K562 (cell line): ENCODE data around the gene PHTF2. TPM values are rescaled to one million over a fixed set of nuclear protein-coding genes. Genes with fewer than 3 reads are reported as not detected.

Experiments
- ARID3A ChIP-seq: IDR thresholded peaks from 2 replicates; pipeline ENCODE4 v1.6.1; 2012; ENCODE audit warnings: low read depth, low read length, improper control_type of control experiment, borderline replicate concordance
- CHD4 ChIP-seq: fragments of 200-600 bp; sonication (generic); IDR thresholded peaks from 3 replicates; pipeline ENCODE4 v1.6.1; 2012; ENCODE audit warnings: low read depth, mild to moderate bottlenecking, mixed read lengths, low read length, inconsistent platforms; ENCODE audit not compliant: insufficient read depth, insufficient replicate concordance, poor library complexity, severe bottlenecking
- FOXO4 ChIP-seq: fragments of 450-650 bp; formaldehyde crosslinking; IDR thresholded peaks from 2 replicates; pipeline ENCODE4 v1.4.0; 2020; ENCODE audit warnings: mild to moderate bottlenecking, moderate library complexity
- GTF2B ChIP-seq: IDR thresholded peaks from 2 replicates; pipeline ENCODE4 v1.6.1; 2011; ENCODE audit not compliant: insufficient read length; ENCODE audit errors: extremely low read depth
- HNRNPH1 ChIP-seq: fragments of 200-400 bp; formaldehyde crosslinking; optimal IDR thresholded peaks from 2 replicates; pipeline ENCODE3; 2017; ENCODE audit warnings: low read depth, mild to moderate bottlenecking, low read length, moderate library complexity
- KLF13 ChIP-seq: fragments of 450-650 bp; IDR thresholded peaks from 2 replicates; pipeline ENCODE4 v1.6.1; 2016; ENCODE audit warnings: missing genetic modification characterization, low read depth, mild to moderate bottlenecking, missing compliant biosample characterization, moderate library complexity, borderline replicate concordance
- MCM3 ChIP-seq: fragments of 450-650 bp; IDR thresholded peaks from 2 replicates; pipeline ENCODE4 v1.6.1; 2016
- MITF ChIP-seq: IDR thresholded peaks from 2 replicates; pipeline ENCODE4 v1.6.1; 2014; ENCODE audit warnings: antibody characterized with exemption
- NBN ChIP-seq: fragments of 450-650 bp; IDR thresholded peaks from 2 replicates; pipeline ENCODE4 v1.6.1; 2016; ENCODE audit warnings: low read depth, mild to moderate bottlenecking
- NKRF ChIP-seq: fragments of 450-650 bp; IDR thresholded peaks from 2 replicates; pipeline ENCODE4 v1.6.1; 2016; ENCODE audit warnings: borderline replicate concordance
- PYGO2 ChIP-seq: fragments of 450-650 bp; IDR thresholded peaks from 2 replicates; pipeline ENCODE4 v1.6.1; 2016; ENCODE audit warnings: mild to moderate bottlenecking, missing genetic modification characterization, moderate library complexity, missing compliant biosample characterization
- RCOR1 ChIP-seq, 2 experiments: IDR thresholded peaks; 2 replicates each; pipeline ENCODE4 v1.6.1; 2012; ENCODE audit warnings: low read depth in 2 of 2, low read length in 2 of 2, borderline replicate concordance in 1 of 2, improper control_type of control experiment in 1 of 2
- SFPQ ChIP-seq: fragments of 200-400 bp; formaldehyde crosslinking; IDR thresholded peaks from 2 replicates; pipeline ENCODE4 v1.6.1; 2017; ENCODE audit warnings: mild to moderate bottlenecking, low read depth, low read length, moderate library complexity
- TEAD4 ChIP-seq, 2 experiments: sonication (generic) in 1 of 2; formaldehyde crosslinking in 1 of 2; IDR thresholded peaks; 2 replicates each; pipeline versions ENCODE4 v1.6.1 to v1.8.0; 2012 to 2022; ENCODE audit warnings: borderline replicate concordance in 1 of 2, inconsistent platforms in 1 of 2, low read length in 1 of 2, mild to moderate bottlenecking in 1 of 2, missing genetic modification reagents in 1 of 2
- TRIM28 ChIP-seq: fragments of 450-650 bp; IDR thresholded peaks from 2 replicates; pipeline ENCODE4 v1.6.1; 2017
- ZNF766 ChIP-seq: fragments of 200-800 bp; sonication (Bioruptor generic); conservative IDR thresholded peaks from 2 replicates; pipeline ENCODE4 v1.6.1; 2016; ENCODE audit warnings: missing genetic modification characterization, missing compliant biosample characterization
- polyA plus RNA-seq, 8 experiments: library from polyadenylated mRNA; depleted of rRNA in 4 of 8; stranded (reverse) in 5 of 8; unstranded in 3 of 8; fragments of >200 nt; fragmentation: Nextera tagmentation in 2 of 8; fragmentation: Illumina TruSeq in 1 of 8; extraction: Ambion mirVana in 2 of 8; extraction: Trizol in 1 of 8; gene quantifications; 2 replicates each; pipeline versions ENCODE4 v1.2.1 to v1.2.3, GENCODE V29; 2011 to 2014; ENCODE audit warnings: inconsistent platforms in 1 of 8, missing spikeins in 1 of 8
- total RNA-seq, 7 experiments: library from RNA; depleted of rRNA in 6 of 7; stranded (reverse); fragments of >200 nt in 6 of 7; fragmentation: Illumina TruSeq in 2 of 7; extraction: Trizol in 2 of 7; gene quantifications; 2 replicates each; pipeline versions ENCODE4 v1.2.1 to v1.2.3, GENCODE V29; 2011 to 2021; ENCODE audit warnings: low replicate concordance in 1 of 7

Gene PHTF2
- total and polyA plus RNA-seq, 9 of the 15 experiments (the other 6 are each of a cell fraction or from before 2014, with no cell fraction given) = 17.9 to 43.6 (median 25.4) TPM

- peak; percentile 77 for TF ChIP-seq ARID3A
- no peak for TF ChIP-seq PYGO2
- no peak for TF ChIP-seq MITF
- TF ChIP-seq TRIM28 = no peak
- no peak for TF ChIP-seq HNRNPH1
- no peak for TF ChIP-seq GTF2B
- TF ChIP-seq ZNF766 (CRISPR knock-in tag) = peak; percentile 71; the same call in 1 of the 2 replicates
- peak in 1 of 2 experiments; percentile 85; a peak in 2 of 4 replicates for TF ChIP-seq RCOR1 (IDR thresholded peaks at IDR 0.05; ENCODE audit: borderline replicate concordance in 1 of 2, low read depth in 2 of 2, low read length in 2 of 2)
- no peak for TF ChIP-seq CHD4
- TF ChIP-seq MCM3 = no peak
- no peak for TF ChIP-seq SFPQ
- TF ChIP-seq KLF13 (tag) = no peak
- peak; percentile 84 for TF ChIP-seq TEAD4 (IDR thresholded peaks at IDR 0.05; ENCODE audit: low read length)
- no peak for TF ChIP-seq TEAD4 (CRISPR knock-in tag; IDR thresholded peaks at IDR 0.05; ENCODE audit: borderline replicate concordance)
- TF ChIP-seq FOXO4 (CRISPR knock-in tag) = no peak
- peak; percentile 40; the same call in 1 of the 2 replicates for TF ChIP-seq NBN
- TF ChIP-seq NKRF = no peak
These were observed 1.6 kb downstream of the PHTF2 start (continued) for GRCh38 chr7:77800158-77800557.
